ENCODE results near the gene NSD1. TPM values are rescaled to one million over a fixed set of nuclear protein-coding genes. Genes with fewer than 3 reads are reported as not detected.

NSD1 gene
- total RNA-seq, 1 experiment from 2014 or later, result 62.2 TPM

- no peak overlapping the region for H3K4me3 ChIP-seq
- peaks cover 13% of the 10 kb centered on the region for H4K20me1 ChIP-seq (ENCODE audit: insufficient read depth)
- H3K9me3 ChIP-seq (ENCODE audit: insufficient read depth, low read depth), result no peaks in the 10 kb centered on the region
- H3K27ac ChIP-seq, result no peak overlapping the region
- no peaks in the 10 kb centered on the region for H3K27me3 ChIP-seq (ENCODE audit: insufficient read depth, low read depth)
- H2AFZ ChIP-seq, result no peak overlapping the region
- DNase-seq, result no peak
- peaks cover 15% of the 10 kb centered on the region; the same call in 1 of the 2 replicates for H3K79me2 ChIP-seq (ENCODE audit: low read depth)
- intact Hi-C loops (cut with micrococcal nuclease; ENCODE audit: unreplicated experiment), result no loop called here
- H3K9me2 ChIP-seq (ENCODE audit: insufficient read depth), result no peaks in the 10 kb centered on the region
- POLR2A ChIA-PET (ENCODE audit: unreplicated experiment), result no interaction called here
- no TSS peak for BruUV-seq (replicated peaks)
- TF ChIP-seq, protein P1, sequence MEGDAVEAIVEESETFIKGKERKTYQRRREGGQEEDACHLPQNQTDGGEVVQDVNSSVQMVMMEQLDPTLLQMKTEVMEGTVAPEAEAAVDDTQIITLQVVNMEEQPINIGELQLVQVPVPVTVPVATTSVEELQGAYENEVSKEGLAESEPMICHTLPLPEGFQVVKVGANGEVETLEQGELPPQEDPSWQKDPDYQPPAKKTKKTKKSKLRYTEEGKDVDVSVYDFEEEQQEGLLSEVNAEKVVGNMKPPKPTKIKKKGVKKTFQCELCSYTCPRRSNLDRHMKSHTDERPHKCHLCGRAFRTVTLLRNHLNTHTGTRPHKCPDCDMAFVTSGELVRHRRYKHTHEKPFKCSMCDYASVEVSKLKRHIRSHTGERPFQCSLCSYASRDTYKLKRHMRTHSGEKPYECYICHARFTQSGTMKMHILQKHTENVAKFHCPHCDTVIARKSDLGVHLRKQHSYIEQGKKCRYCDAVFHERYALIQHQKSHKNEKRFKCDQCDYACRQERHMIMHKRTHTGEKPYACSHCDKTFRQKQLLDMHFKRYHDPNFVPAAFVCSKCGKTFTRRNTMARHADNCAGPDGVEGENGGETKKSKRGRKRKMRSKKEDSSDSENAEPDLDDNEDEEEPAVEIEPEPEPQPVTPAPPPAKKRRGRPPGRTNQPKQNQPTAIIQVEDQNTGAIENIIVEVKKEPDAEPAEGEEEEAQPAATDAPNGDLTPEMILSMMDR (conservative IDR thresholded peaks at IDR 0.05), result no peak
- no peak for TF ChIP-seq EZH2 (IDR thresholded peaks at IDR 0.05; ENCODE audit: low read depth)
- 0 out of 2 replicates have a peak, but pooled peaks cover 5% of the 10 kb centered on the region for H3K36me3 ChIP-seq (ENCODE audit: low read depth)
- H3K4me2 ChIP-seq, result no peak overlapping the region
- H3F3A ChIP-seq (ENCODE audit: insufficient read depth, low read depth), result no peaks in the 10 kb centered on the region; the same call in 1 of the 2 replicates
- H3K4me1 ChIP-seq (replicated peaks; ENCODE audit: insufficient read depth), result no peaks in the 10 kb centered on the region
- CTCF ChIA-PET, result interaction anchor here (0.7 kb wide), 1 partner anchor 29 kb away, joined by 3 read pairs; no protein-coding TSS in a partner anchor
Observed at GRCh38 chr5:177169271-177169670, 35.7 kb downstream of the NSD1 start.

- no peak overlapping the region for H3K4me2 ChIP-seq
- peaks cover 15% of the 10 kb centered on the region; the same call in 1 of the 2 replicates for H3K79me2 ChIP-seq (ENCODE audit: low read depth)
- H3K4me3 ChIP-seq, result no peak overlapping the region
- no peaks in the 10 kb centered on the region for H3K9me3 ChIP-seq (ENCODE audit: insufficient read depth, low read depth)
- intact Hi-C loops (cut with micrococcal nuclease; ENCODE audit: unreplicated experiment), result no loop called here
- no peaks in the 10 kb centered on the region for H3K27me3 ChIP-seq (ENCODE audit: insufficient read depth, low read depth)
- CTCF ChIA-PET, result no interaction called here
- H3K4me1 ChIP-seq (replicated peaks; ENCODE audit: insufficient read depth), result no peaks in the 10 kb centered on the region
- H3K9me2 ChIP-seq (ENCODE audit: insufficient read depth), result no peaks in the 10 kb centered on the region
- H3K27ac ChIP-seq, result no peak overlapping the region
- POLR2A ChIA-PET (ENCODE audit: unreplicated experiment), result no interaction called here
- no TSS peak for BruUV-seq (replicated peaks)
- H3F3A ChIP-seq (ENCODE audit: insufficient read depth, low read depth), result no peaks in the 10 kb centered on the region; the same call in 1 of the 2 replicates
- 0 out of 2 replicates have a peak, but pooled peaks cover 5% of the 10 kb centered on the region for H3K36me3 ChIP-seq (ENCODE audit: low read depth)
- peaks cover 29% of the 10 kb centered on the region for H4K20me1 ChIP-seq (ENCODE audit: insufficient read depth)
- TF ChIP-seq, protein P1 (conservative IDR thresholded peaks at IDR 0.05), result no peak
- no peak for TF ChIP-seq EZH2 (IDR thresholded peaks at IDR 0.05; ENCODE audit: low read depth)
- no peak for DNase-seq
- H2AFZ ChIP-seq, result no peak overlapping the region
Observed at GRCh38 chr5:177171961-177172360, 38.4 kb downstream of the NSD1 start.

- ChIA-PET CTCF (no interaction called here), POLR2A (ENCODE audit: unreplicated experiment) (no interaction called here)
- no peaks in the 10 kb centered on the region for H3K36me3 ChIP-seq (ENCODE audit: low read depth)
- no peaks in the 10 kb centered on the region for H3K27me3 ChIP-seq (ENCODE audit: insufficient read depth, low read depth)
- intact Hi-C loops (cut with micrococcal nuclease; ENCODE audit: unreplicated experiment), result no loop called here
- DNase-seq, result no peak
- H3K9me3 ChIP-seq (ENCODE audit: insufficient read depth, low read depth), result no peaks in the 10 kb centered on the region
- no peak overlapping the region for H3K4me2 ChIP-seq
- no TSS peak for BruUV-seq (replicated peaks)
- peaks cover 41% of the 10 kb centered on the region for H4K20me1 ChIP-seq (ENCODE audit: insufficient read depth)
- TF ChIP-seq, protein P1 (conservative IDR thresholded peaks at IDR 0.05), result no peak
- TF ChIP-seq EZH2 (IDR thresholded peaks at IDR 0.05; ENCODE audit: low read depth), result no peak
- H3K4me3 ChIP-seq, result no peak overlapping the region
- no peaks in the 10 kb centered on the region for H3K4me1 ChIP-seq (replicated peaks; ENCODE audit: insufficient read depth)
- no peaks in the 10 kb centered on the region for H3K9me2 ChIP-seq (ENCODE audit: insufficient read depth)
- no peaks in the 10 kb centered on the region; the same call in 1 of the 2 replicates for H3F3A ChIP-seq (ENCODE audit: insufficient read depth, low read depth)
- no peak overlapping the region for H2AFZ ChIP-seq
- H3K27ac ChIP-seq, result no peak overlapping the region
- peaks cover 32% of the 10 kb centered on the region for H3K79me2 ChIP-seq (ENCODE audit: low read depth)
Observed at GRCh38 chr5:177175336-177175735, 41.8 kb downstream of the NSD1 start.
